GM12878 (cell line): ENCODE results near the gene SEMA4D. TPM values are rescaled to one million over a fixed set of nuclear protein-coding genes. Genes with fewer than 3 reads are reported as not detected.

Experiments used
- CREM ChIP-seq: IDR thresholded peaks from 2 replicates; pipeline ENCODE4 v1.6.1; 2014; ENCODE audit warnings: antibody characterized with exemption, low read depth
- ESRRA ChIP-seq: IDR thresholded peaks from 2 replicates; pipeline ENCODE4 v1.6.1; 2012; ENCODE audit warnings: mild to moderate bottlenecking, low read length, improper control_type of control experiment
- HDAC6 ChIP-seq: fragments of 200-600 bp; sonication (generic); IDR thresholded peaks from one replicate; pipeline ENCODE4 v1.8.0; 2017; ENCODE audit warnings: antibody characterized with exemption; ENCODE audit not compliant: unreplicated experiment
- KLF5 ChIP-seq: fragments of 450-650 bp; IDR thresholded peaks from 2 replicates; pipeline ENCODE4 v1.6.1; 2014; ENCODE audit warnings: mild to moderate bottlenecking; ENCODE audit not compliant: partially characterized antibody
- LARP7 ChIP-seq: fragments of 450-650 bp; IDR thresholded peaks from 2 replicates; pipeline ENCODE4 v1.6.1; 2017; ENCODE audit warnings: mild to moderate bottlenecking
- POLR2AphosphoS2 ChIP-seq: IDR thresholded peaks from 2 replicates; pipeline ENCODE4 v1.6.1; 2011; ENCODE audit warnings: low read depth, mild to moderate bottlenecking, low read length, improper control_type of control experiment, moderate library complexity
- SIX5 ChIP-seq: IDR thresholded peaks from 2 replicates; pipeline ENCODE4 v1.6.1; 2011; ENCODE audit warnings: mild to moderate bottlenecking, low read depth, low read length, moderate library complexity; ENCODE audit not compliant: severe bottlenecking
- STAT3 ChIP-seq: IDR thresholded peaks from 2 replicates; pipeline ENCODE4 v1.6.1; 2011; ENCODE audit warnings: low read depth, low read length, improper control_type of control experiment
- ZNF274 ChIP-seq: IDR thresholded peaks from one replicate; pipeline ENCODE4 v1.8.0; 2011; ENCODE audit not compliant: insufficient read length, insufficient read depth
- polyA plus RNA-seq, 11 experiments: library from polyadenylated mRNA; depleted of rRNA in 4 of 11; unstranded in 6 of 11; stranded (reverse) in 5 of 11; fragments of >200 nt; fragmentation: Nextera tagmentation in 4 of 11; fragmentation: Illumina TruSeq in 1 of 11; extraction: Ambion mirVana in 4 of 11; extraction: Trizol in 1 of 11; gene quantifications; 1 replicate in 1 of 11; 2 replicates in 10 of 11; pipeline versions ENCODE4 v1.2.1 to v1.2.3, GENCODE V29; 2011 to 2016; ENCODE audit warnings: inconsistent platforms in 2 of 11, missing spikeins in 2 of 11, low read depth in 1 of 11
- total RNA-seq, 4 experiments: library from RNA; depleted of rRNA in 3 of 4; stranded (reverse); fragments of >200 nt in 3 of 4; fragmentation: Illumina TruSeq in 1 of 4; extraction: Trizol in 1 of 4; gene quantifications; 2 replicates each; pipeline versions ENCODE4 v1.2.1 to v1.2.3, GENCODE V29; 2013 to 2021
- TF ChIP-seq, protein P1 (sequence below): fragments of 450-650 bp; IDR thresholded peaks from 2 replicates; pipeline ENCODE4 v1.6.1; 2017; ENCODE audit warnings: mild to moderate bottlenecking, low read depth, inconsistent platforms; ENCODE audit not compliant: poor library complexity, severe bottlenecking
- TF ChIP-seq, protein P2 (sequence below): fragments of 450-650 bp; IDR thresholded peaks from 2 replicates; pipeline ENCODE4 v1.6.1; 2016; ENCODE audit warnings: mild to moderate bottlenecking

Gene SEMA4D
- total and polyA plus RNA-seq, 10 of the 15 experiments (the other 5 are each of a cell fraction or from before 2014, with no cell fraction given), result 15.1 to 136 (median 39.6) TPM

DNA sequence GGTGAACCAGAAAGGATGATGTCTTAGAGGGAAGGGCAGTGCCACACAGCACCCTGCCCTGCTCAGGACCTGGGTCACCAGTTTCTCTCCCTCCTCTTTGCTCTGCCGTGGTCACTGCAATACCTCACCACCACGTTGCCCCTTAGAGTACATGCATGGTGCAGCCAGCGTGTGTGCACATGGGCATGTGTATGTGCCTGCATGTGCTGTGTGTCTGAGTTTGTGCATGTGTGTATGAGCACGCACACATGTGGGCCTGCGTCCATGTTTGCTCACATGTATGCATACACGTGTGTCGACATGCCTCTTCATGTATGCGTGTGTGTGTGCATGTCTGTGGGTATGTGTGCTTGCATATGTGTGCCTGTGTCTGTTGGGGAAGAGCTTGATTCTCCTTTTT is 41.5 kb upstream of the SEMA4D start (continued):
- TF ChIP-seq, protein P1, sequence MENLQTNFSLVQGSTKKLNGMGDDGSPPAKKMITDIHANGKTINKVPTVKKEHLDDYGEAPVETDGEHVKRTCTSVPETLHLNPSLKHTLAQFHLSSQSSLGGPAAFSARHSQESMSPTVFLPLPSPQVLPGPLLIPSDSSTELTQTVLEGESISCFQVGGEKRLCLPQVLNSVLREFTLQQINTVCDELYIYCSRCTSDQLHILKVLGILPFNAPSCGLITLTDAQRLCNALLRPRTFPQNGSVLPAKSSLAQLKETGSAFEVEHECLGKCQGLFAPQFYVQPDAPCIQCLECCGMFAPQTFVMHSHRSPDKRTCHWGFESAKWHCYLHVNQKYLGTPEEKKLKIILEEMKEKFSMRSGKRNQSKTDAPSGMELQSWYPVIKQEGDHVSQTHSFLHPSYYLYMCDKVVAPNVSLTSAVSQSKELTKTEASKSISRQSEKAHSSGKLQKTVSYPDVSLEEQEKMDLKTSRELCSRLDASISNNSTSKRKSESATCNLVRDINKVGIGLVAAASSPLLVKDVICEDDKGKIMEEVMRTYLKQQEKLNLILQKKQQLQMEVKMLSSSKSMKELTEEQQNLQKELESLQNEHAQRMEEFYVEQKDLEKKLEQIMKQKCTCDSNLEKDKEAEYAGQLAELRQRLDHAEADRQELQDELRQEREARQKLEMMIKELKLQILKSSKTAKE, result no peak
- TF ChIP-seq ESRRA (no peak), CREM (no peak), SIX5 (no peak), HDAC6 (no peak), KLF5 (no peak), ZNF274 (no peak), POLR2AphosphoS2 (no peak), LARP7 (no peak), STAT3 (no peak)
- TF ChIP-seq, protein P2, sequence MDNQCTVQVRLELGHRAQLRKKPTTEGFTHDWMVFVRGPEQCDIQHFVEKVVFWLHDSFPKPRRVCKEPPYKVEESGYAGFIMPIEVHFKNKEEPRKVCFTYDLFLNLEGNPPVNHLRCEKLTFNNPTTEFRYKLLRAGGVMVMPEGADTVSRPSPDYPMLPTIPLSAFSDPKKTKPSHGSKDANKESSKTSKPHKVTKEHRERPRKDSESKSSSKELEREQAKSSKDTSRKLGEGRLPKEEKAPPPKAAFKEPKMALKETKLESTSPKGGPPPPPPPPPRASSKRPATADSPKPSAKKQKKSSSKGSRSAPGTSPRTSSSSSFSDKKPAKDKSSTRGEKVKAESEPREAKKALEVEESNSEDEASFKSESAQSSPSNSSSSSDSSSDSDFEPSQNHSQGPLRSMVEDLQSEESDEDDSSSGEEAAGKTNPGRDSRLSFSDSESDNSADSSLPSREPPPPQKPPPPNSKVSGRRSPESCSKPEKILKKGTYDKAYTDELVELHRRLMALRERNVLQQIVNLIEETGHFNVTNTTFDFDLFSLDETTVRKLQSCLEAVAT, result no peak
